ENCODE results near the gene MAGI2.

The MAGI2 gene

GRCh38 chr7:79436378-79436777 is 17.1 kb downstream of the MAGI2 start:
- ATAC-seq (ENCODE audit: insufficient read depth, low read depth): no peak
- no peaks in the 10 kb centered on the region for H4K20me1 ChIP-seq (ENCODE audit: insufficient read depth, low read length)

GRCh38 chr7:79434867-79435266 is 18.6 kb downstream of the MAGI2 start:
- no peaks in the 10 kb centered on the region for H3K79me2 ChIP-seq (ENCODE audit: insufficient read depth, low read length)
- no peak overlapping the region for H3K9ac ChIP-seq (ENCODE audit: low read depth, low read length)
- DNase-seq: no peak
- no peak overlapping the region for H3K27ac ChIP-seq (ENCODE audit: low read length)
- H3K4me1 ChIP-seq (ENCODE audit: insufficient read depth, low read length): no peaks in the 10 kb centered on the region
- H3K4me2 ChIP-seq (ENCODE audit: insufficient read depth, low read length): no peak overlapping the region
- TF ChIP-seq CTCF (IDR thresholded peaks at IDR 0.05; ENCODE audit: borderline replicate concordance, extremely low read depth, low read length, poor library complexity, severe bottlenecking): no peak
- TF ChIP-seq EZH2 (IDR thresholded peaks at IDR 0.05; ENCODE audit: borderline replicate concordance, low read depth, low read length, severe bottlenecking): no peak
- H2AFZ ChIP-seq (ENCODE audit: low read depth, low read length): no peak overlapping the region
- no peaks in the 10 kb centered on the region for H3K36me3 ChIP-seq (ENCODE audit: insufficient read depth, low read length)
- no peaks in the 10 kb centered on the region for H4K20me1 ChIP-seq (ENCODE audit: insufficient read depth, low read length)
- no peaks in the 10 kb centered on the region for H3K27me3 ChIP-seq (ENCODE audit: insufficient read depth, low read length, poor library complexity)
- H3K9me3 ChIP-seq (ENCODE audit: insufficient read depth, low read length, severe bottlenecking): no peaks in the 10 kb centered on the region
- H3K4me3 ChIP-seq (ENCODE audit: low read depth in 1 of 2, low read length in 2 of 2): no peak overlapping the region
- no peak for ATAC-seq (ENCODE audit: insufficient read depth, low read depth)

More at GRCh38 chr7:79436378-79436777, 17.1 kb downstream of the MAGI2 start:
- H3K4me3 ChIP-seq (ENCODE audit: low read depth in 1 of 2, low read length in 2 of 2): no peak overlapping the region
- H3K4me1 ChIP-seq (ENCODE audit: insufficient read depth, low read length): no peaks in the 10 kb centered on the region
- H3K79me2 ChIP-seq (ENCODE audit: insufficient read depth, low read length): no peaks in the 10 kb centered on the region
- no peak overlapping the region for H3K27ac ChIP-seq (ENCODE audit: low read length)
- no peak overlapping the region for H2AFZ ChIP-seq (ENCODE audit: low read depth, low read length)
- no peak for DNase-seq
- H3K9ac ChIP-seq (ENCODE audit: low read depth, low read length): no peak overlapping the region
- TF ChIP-seq CTCF (IDR thresholded peaks at IDR 0.05; ENCODE audit: borderline replicate concordance, extremely low read depth, low read length, poor library complexity, severe bottlenecking): no peak
- TF ChIP-seq EZH2 (IDR thresholded peaks at IDR 0.05; ENCODE audit: borderline replicate concordance, low read depth, low read length, severe bottlenecking): no peak
- H3K27me3 ChIP-seq (ENCODE audit: insufficient read depth, low read length, poor library complexity): no peaks in the 10 kb centered on the region
- H3K36me3 ChIP-seq (ENCODE audit: insufficient read depth, low read length): no peaks in the 10 kb centered on the region
- no peak overlapping the region for H3K4me2 ChIP-seq (ENCODE audit: insufficient read depth, low read length)
- no peaks in the 10 kb centered on the region for H3K9me3 ChIP-seq (ENCODE audit: insufficient read depth, low read length, severe bottlenecking)

- no peak overlapping the region for H3K4me2 ChIP-seq (ENCODE audit: insufficient read depth, low read length)
- no peaks in the 10 kb centered on the region for H4K20me1 ChIP-seq (ENCODE audit: insufficient read depth, low read length)
- H3K4me1 ChIP-seq (ENCODE audit: insufficient read depth, low read length): no peaks in the 10 kb centered on the region
- DNase-seq (no peak), ATAC-seq (ENCODE audit: insufficient read depth, low read depth) (no peak)
- TF ChIP-seq CTCF (IDR thresholded peaks at IDR 0.05; ENCODE audit: borderline replicate concordance, extremely low read depth, low read length, poor library complexity, severe bottlenecking) (no peak), EZH2 (IDR thresholded peaks at IDR 0.05; ENCODE audit: borderline replicate concordance, low read depth, low read length, severe bottlenecking) (no peak)
- no peak overlapping the region for H2AFZ ChIP-seq (ENCODE audit: low read depth, low read length)
- no peaks in the 10 kb centered on the region for H3K36me3 ChIP-seq (ENCODE audit: insufficient read depth, low read length)
- no peak overlapping the region for H3K9ac ChIP-seq (ENCODE audit: low read depth, low read length)
- H3K9me3 ChIP-seq (ENCODE audit: insufficient read depth, low read length, severe bottlenecking): no peaks in the 10 kb centered on the region
- no peak overlapping the region for H3K4me3 ChIP-seq (ENCODE audit: low read depth in 1 of 2, low read length in 2 of 2)
- H3K79me2 ChIP-seq (ENCODE audit: insufficient read depth, low read length): no peaks in the 10 kb centered on the region
- no peaks in the 10 kb centered on the region for H3K27me3 ChIP-seq (ENCODE audit: insufficient read depth, low read length, poor library complexity)
- H3K27ac ChIP-seq (ENCODE audit: low read length): no peak overlapping the region
Measured at GRCh38 chr7:79434098-79434497, 19.4 kb downstream of the MAGI2 start.

- Histone ChIP-seq H3K9ac (ENCODE audit: low read depth, low read length) (no peak overlapping the region), H3K4me3 (ENCODE audit: low read depth in 1 of 2, low read length in 2 of 2) (no peak overlapping the region), H4K20me1 (ENCODE audit: insufficient read depth, low read length) (no peaks in the 10 kb centered on the region), H3K9me3 (ENCODE audit: insufficient read depth, low read length, severe bottlenecking) (no peaks in the 10 kb centered on the region), H3K79me2 (ENCODE audit: insufficient read depth, low read length) (no peaks in the 10 kb centered on the region), H3K27me3 (ENCODE audit: insufficient read depth, low read length, poor library complexity) (no peaks in the 10 kb centered on the region), H3K27ac (ENCODE audit: low read length) (no peak overlapping the region), H3K4me2 (ENCODE audit: insufficient read depth, low read length) (no peak overlapping the region), H3K4me1 (ENCODE audit: insufficient read depth, low read length) (no peaks in the 10 kb centered on the region), H3K36me3 (ENCODE audit: insufficient read depth, low read length) (no peaks in the 10 kb centered on the region), H2AFZ (ENCODE audit: low read depth, low read length) (no peak overlapping the region)
- no peak for DNase-seq
- ATAC-seq (ENCODE audit: insufficient read depth, low read depth): no peak
- TF ChIP-seq EZH2 (IDR thresholded peaks at IDR 0.05; ENCODE audit: borderline replicate concordance, low read depth, low read length, severe bottlenecking): no peak
- no peak for TF ChIP-seq CTCF (IDR thresholded peaks at IDR 0.05; ENCODE audit: borderline replicate concordance, extremely low read depth, low read length, poor library complexity, severe bottlenecking)
Measured at GRCh38 chr7:79430391-79430790, 23.1 kb downstream of the MAGI2 start.

Measured in DND-41 (cell line).